ENCODE measurements around the gene ZNF460.

ZNF460 gene
- total RNA-seq, result 131 to 175 (median 131) reads per million in 3 donors

DNA sequence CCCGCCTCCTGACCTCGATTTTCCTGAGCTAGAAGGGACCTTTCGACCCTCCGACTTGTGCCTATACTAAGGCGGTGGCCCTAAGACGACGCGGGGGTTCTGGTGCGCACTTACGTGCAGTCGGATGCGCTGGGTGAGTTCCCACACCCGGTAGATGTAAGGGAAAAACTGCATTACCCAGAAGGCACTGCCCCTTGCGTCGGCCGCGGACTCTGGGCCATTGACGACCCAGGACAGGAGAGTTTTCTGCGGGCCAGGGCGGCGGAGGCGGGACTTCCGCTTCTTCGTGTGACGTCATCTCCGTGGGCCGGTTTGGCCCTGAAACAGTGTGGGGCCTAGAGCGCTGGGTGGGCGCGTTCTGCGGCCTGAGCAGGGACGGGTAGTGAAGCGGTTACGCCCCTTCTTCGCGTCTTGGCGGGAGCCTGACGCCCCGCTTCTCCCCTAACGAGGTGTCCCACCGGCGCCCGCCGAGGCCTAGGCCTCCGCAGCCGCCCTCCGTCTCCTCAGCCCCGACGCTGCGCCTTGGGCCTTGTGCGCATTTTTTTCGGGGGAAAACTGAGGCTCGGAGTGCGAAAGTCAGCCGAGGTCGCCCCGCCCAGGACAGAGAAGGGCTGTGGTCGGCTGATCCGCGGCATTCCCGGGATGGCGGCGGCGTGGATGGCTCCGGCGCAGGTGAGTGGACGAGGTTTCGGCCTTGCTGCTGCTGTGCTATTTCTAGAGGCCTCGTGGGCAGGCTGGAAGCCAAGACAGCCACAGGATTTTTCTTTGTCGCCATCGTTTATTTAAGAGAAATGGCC, at the start of gene ZNF460:
ZNF460 (plus strand) TSS at position 321 of the 797 bp plus-strand sequence; CDS start at position 643, 322 bp downstream.
- Histone ChIP-seq H3K27me3 (replicated peaks; ENCODE audit: control insufficient read depth, insufficient read depth, low read length, poor library complexity, severe bottlenecking) (no peaks in the 10 kb centered on the region), H3K9me3 (ENCODE audit: control insufficient read depth, low read length) (no peaks in the 10 kb centered on the region), H3K36me3 (ENCODE audit: control insufficient read depth, insufficient read depth, low read length) (peaks cover 12% of the 10 kb centered on the region), H3K4me1 (ENCODE audit: control insufficient read depth, insufficient read depth, low read length, poor library complexity, severe bottlenecking) (peaks cover 35% of the 10 kb centered on the region), H3K4me3 (ENCODE audit: insufficient read depth, low read depth, low read length, poor library complexity, severe bottlenecking) (peak within 1 kb of the TSS; percentile 90), H3K27ac (ENCODE audit: insufficient read depth, low read length, poor library complexity, severe bottlenecking) (peak within 1 kb of the TSS; percentile 100)
- peak; percentile 92 for DNase-seq

DNA sequence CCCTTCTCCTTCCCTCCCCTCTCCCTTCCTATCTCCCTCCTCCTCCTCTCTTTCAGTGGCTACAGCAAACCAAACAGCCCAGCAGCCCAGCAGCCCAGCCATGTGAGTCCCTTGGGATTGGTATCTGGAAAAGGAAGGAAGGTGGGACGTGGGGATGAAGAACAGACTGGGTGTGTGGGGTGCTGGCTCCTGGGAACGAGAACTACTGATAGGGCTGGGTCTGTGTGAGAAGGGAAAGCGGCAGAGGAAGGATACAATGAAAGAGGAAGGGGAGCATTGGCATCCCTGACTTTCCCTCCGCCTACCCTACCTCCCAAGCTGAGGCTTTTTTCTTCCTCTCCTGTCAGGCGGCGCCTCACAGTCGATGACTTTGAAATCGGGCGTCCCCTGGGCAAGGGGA, 48.6 kb upstream of the ZNF460 start:
- Histone ChIP-seq H3K27me3 (replicated peaks; ENCODE audit: control insufficient read depth, insufficient read depth, low read length, poor library complexity, severe bottlenecking) (no peaks in the 10 kb centered on the region), H3K36me3 (ENCODE audit: control insufficient read depth, insufficient read depth, low read length) (no peaks in the 10 kb centered on the region), H3K4me1 (ENCODE audit: control insufficient read depth, insufficient read depth, low read length, poor library complexity, severe bottlenecking) (no peaks in the 10 kb centered on the region), H3K27ac (ENCODE audit: insufficient read depth, low read length, poor library complexity, severe bottlenecking) (no peak overlapping the region), H3K4me3 (ENCODE audit: insufficient read depth, low read depth, low read length, poor library complexity, severe bottlenecking) (no peak overlapping the region), H3K9me3 (ENCODE audit: control insufficient read depth, low read length) (no peaks in the 10 kb centered on the region)
- no peak for DNase-seq

DNA sequence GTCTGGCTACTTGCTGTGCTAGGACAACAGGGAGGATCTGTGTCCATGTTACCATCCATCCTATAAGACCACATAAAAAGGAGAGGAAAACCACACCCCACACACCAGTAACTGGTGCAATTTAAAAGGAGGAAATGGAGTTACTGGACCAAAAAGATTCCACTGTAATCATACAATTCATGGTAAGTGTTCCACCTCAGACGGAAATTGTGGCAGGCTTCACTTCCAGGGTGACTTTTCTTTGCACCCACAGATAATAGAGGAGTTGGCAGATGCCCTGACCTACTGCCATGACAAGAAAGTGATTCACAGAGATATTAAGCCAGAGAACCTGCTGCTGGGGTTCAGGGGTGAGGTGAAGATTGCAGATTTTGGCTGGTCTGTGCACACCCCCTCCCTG, 47.1 kb upstream of the ZNF460 start:
- no peaks in the 10 kb centered on the region for H3K36me3 ChIP-seq (ENCODE audit: control insufficient read depth, insufficient read depth, low read length)
- no peaks in the 10 kb centered on the region for H3K9me3 ChIP-seq (ENCODE audit: control insufficient read depth, low read length)
- DNase-seq, result no peak
- H3K4me1 ChIP-seq (ENCODE audit: control insufficient read depth, insufficient read depth, low read length, poor library complexity, severe bottlenecking), result no peaks in the 10 kb centered on the region
- H3K4me3 ChIP-seq (ENCODE audit: insufficient read depth, low read depth, low read length, poor library complexity, severe bottlenecking), result no peak overlapping the region
- H3K27me3 ChIP-seq (replicated peaks; ENCODE audit: control insufficient read depth, insufficient read depth, low read length, poor library complexity, severe bottlenecking), result no peaks in the 10 kb centered on the region
- no peak overlapping the region for H3K27ac ChIP-seq (ENCODE audit: insufficient read depth, low read length, poor library complexity, severe bottlenecking)

DNA sequence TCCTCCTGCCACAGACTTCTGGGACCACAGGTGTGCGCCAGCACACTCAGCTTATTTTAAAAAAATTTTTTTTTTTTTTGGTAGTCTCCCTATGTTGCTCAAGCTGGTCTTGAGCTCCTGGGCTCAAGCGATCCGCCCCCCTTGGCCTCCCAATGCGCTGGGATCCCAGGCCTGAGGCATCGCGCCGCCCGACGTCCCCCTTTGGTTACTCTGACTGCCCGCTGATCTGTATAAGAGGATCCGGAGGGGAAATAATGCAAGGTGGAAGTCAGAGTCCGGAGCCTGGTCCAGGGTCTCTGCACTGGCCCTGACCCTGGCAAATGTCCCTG, 40.3 kb upstream of the ZNF460 start:
- H3K27ac ChIP-seq (ENCODE audit: insufficient read depth, low read length, poor library complexity, severe bottlenecking), result peak overlapping the region; percentile 94
- peaks cover 14% of the 10 kb centered on the region for H3K4me1 ChIP-seq (ENCODE audit: control insufficient read depth, insufficient read depth, low read length, poor library complexity, severe bottlenecking)
- no peaks in the 10 kb centered on the region for H3K27me3 ChIP-seq (replicated peaks; ENCODE audit: control insufficient read depth, insufficient read depth, low read length, poor library complexity, severe bottlenecking)
- H3K4me3 ChIP-seq (ENCODE audit: insufficient read depth, low read depth, low read length, poor library complexity, severe bottlenecking), result peak overlapping the region; percentile 80
- no peaks in the 10 kb centered on the region for H3K9me3 ChIP-seq (ENCODE audit: control insufficient read depth, low read length)
- DNase-seq, result no peak
- H3K36me3 ChIP-seq (ENCODE audit: control insufficient read depth, insufficient read depth, low read length), result peaks cover 11% of the 10 kb centered on the region

DNA sequence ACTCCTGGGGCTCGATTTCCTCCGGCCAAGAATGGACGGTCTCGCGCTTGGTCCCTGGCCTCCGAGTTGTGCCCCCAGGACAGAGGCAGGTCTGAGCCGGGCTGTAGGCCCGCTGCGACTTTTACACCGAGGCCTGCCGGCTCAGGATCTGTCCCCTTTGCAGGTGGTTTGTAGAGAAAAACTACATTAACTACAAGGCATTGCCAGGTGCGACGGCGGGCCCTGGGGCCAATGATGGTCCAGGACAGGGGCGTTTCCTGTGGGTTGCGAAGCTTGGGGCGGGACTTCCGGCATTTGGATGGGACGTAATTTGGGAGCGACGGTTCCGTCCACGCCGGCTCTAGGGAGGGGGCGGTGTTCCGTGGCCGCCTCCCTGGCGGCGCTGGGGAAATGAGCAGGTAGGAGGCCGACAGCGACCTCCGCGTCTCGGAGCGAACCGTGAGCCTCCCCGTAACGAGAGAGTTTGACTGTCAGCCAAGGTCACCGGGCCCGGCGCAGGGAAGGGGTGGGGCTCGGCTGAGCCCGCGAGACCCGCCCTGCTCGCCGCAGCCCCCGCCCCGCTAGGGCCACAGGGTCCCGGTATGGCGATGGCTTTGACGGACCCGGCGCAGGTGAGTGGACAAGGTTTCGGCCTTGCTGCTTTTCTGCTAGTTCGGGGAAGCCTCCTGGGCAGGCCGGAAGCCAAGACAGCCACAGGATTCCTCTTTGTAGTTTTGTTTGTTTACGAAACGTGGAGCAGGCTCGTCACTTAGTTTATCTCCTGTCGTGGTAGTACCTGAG, 39.8 kb upstream of the ZNF460 start, which contains the start of gene ZNF805:
ZNF805 (plus strand) TSS at position 322 of the 780 bp plus-strand sequence; CDS start at position 582, 260 bp downstream.
- DNase-seq, result peak; percentile 91 to 94 (median 92)
- Histone ChIP-seq H3K27me3 (replicated peaks; ENCODE audit: control insufficient read depth, insufficient read depth, low read length, poor library complexity, severe bottlenecking) (no peaks in the 10 kb centered on the region), H3K27ac (ENCODE audit: insufficient read depth, low read length, poor library complexity, severe bottlenecking) (peak within 1 kb of the TSS; percentile 94), H3K9me3 (ENCODE audit: control insufficient read depth, low read length) (no peaks in the 10 kb centered on the region), H3K4me3 (ENCODE audit: insufficient read depth, low read depth, low read length, poor library complexity, severe bottlenecking) (peak within 1 kb of the TSS; percentile 80), H3K36me3 (ENCODE audit: control insufficient read depth, insufficient read depth, low read length) (peaks cover 14% of the 10 kb centered on the region), H3K4me1 (ENCODE audit: control insufficient read depth, insufficient read depth, low read length, poor library complexity, severe bottlenecking) (peaks cover 14% of the 10 kb centered on the region)

DNA sequence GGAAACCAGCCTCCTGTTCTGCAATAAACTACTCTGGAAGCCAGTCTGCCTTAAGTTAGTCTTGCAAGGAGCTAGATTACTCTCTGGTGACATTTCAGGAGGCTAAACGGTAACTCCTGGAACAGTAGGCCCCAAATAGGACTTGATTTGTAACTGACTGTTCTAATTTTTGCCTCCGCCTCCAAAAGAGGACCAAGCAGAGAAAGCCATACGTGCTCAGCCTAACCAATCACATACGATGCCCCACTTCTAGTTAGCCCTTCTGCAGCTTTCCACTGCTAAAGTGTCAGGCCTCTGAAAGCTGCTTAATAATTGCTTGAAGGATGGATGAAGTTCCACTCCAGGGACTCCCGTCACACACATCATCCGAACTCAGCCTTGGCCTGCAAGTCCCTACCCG, 39.1 kb upstream of the ZNF460 start:
- H3K27ac ChIP-seq (ENCODE audit: insufficient read depth, low read length, poor library complexity, severe bottlenecking), result peak overlapping the region; percentile 94
- H3K27me3 ChIP-seq (replicated peaks; ENCODE audit: control insufficient read depth, insufficient read depth, low read length, poor library complexity, severe bottlenecking), result no peaks in the 10 kb centered on the region
- no peaks in the 10 kb centered on the region for H3K9me3 ChIP-seq (ENCODE audit: control insufficient read depth, low read length)
- peaks cover 14% of the 10 kb centered on the region for H3K4me1 ChIP-seq (ENCODE audit: control insufficient read depth, insufficient read depth, low read length, poor library complexity, severe bottlenecking)
- peak overlapping the region; percentile 80 for H3K4me3 ChIP-seq (ENCODE audit: insufficient read depth, low read depth, low read length, poor library complexity, severe bottlenecking)
- peaks cover 14% of the 10 kb centered on the region for H3K36me3 ChIP-seq (ENCODE audit: control insufficient read depth, insufficient read depth, low read length)
- DNase-seq, result no peak

DNA sequence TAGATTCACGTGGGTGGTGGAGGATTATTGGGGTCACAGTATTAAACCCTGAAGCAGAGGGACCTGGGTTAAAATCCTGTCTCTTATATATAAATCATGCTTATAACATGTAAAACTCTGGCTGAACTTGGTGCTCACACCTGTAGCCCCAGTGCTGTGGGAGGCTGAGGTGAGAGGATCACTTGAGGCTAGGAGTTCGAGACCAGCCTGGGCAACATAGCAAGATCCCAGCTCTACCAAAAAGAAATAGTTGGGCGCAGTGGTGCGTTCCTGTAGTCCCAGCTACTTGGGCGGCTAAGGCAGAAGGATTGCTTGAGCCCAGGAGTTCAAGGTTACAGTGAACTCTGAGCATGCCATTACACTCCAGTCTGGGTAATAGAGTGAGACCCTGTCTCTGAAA, 37.5 kb upstream of the ZNF460 start:
- Histone ChIP-seq H3K9me3 (ENCODE audit: control insufficient read depth, low read length) (no peaks in the 10 kb centered on the region), H3K4me3 (ENCODE audit: insufficient read depth, low read depth, low read length, poor library complexity, severe bottlenecking) (no peak overlapping the region), H3K27ac (ENCODE audit: insufficient read depth, low read length, poor library complexity, severe bottlenecking) (no peak overlapping the region), H3K27me3 (replicated peaks; ENCODE audit: control insufficient read depth, insufficient read depth, low read length, poor library complexity, severe bottlenecking) (no peaks in the 10 kb centered on the region), H3K4me1 (ENCODE audit: control insufficient read depth, insufficient read depth, low read length, poor library complexity, severe bottlenecking) (peaks cover 14% of the 10 kb centered on the region), H3K36me3 (ENCODE audit: control insufficient read depth, insufficient read depth, low read length) (peaks cover 22% of the 10 kb centered on the region)
- no peak for DNase-seq

DNA sequence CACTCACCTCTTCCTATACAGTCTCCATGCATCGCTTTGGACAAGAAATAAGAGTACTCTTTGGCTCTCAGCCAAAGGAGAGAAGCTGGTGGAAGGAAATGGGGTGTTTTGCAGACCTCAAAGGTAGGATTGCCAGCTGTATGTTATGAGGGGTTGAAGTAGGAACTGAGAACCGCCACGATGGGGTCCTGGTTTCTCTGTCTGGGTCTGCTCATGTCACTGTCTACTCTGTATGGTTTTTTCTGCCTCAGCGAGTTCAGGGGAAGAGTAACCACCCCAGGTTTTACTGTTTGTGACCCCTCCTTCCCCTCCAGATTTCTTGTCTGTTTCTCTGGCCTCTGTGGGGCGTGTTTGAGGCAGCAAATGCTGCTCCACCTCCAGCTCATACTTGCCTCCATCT, 35.8 kb upstream of the ZNF460 start:
- H3K27me3 ChIP-seq (replicated peaks; ENCODE audit: control insufficient read depth, insufficient read depth, low read length, poor library complexity, severe bottlenecking), result no peaks in the 10 kb centered on the region
- H3K27ac ChIP-seq (ENCODE audit: insufficient read depth, low read length, poor library complexity, severe bottlenecking), result no peak overlapping the region
- no peak overlapping the region for H3K4me3 ChIP-seq (ENCODE audit: insufficient read depth, low read depth, low read length, poor library complexity, severe bottlenecking)
- no peak for DNase-seq
- H3K36me3 ChIP-seq (ENCODE audit: control insufficient read depth, insufficient read depth, low read length), result peaks cover 38% of the 10 kb centered on the region
- H3K9me3 ChIP-seq (ENCODE audit: control insufficient read depth, low read length), result no peaks in the 10 kb centered on the region
- peaks cover 14% of the 10 kb centered on the region for H3K4me1 ChIP-seq (ENCODE audit: control insufficient read depth, insufficient read depth, low read length, poor library complexity, severe bottlenecking)

DNA sequence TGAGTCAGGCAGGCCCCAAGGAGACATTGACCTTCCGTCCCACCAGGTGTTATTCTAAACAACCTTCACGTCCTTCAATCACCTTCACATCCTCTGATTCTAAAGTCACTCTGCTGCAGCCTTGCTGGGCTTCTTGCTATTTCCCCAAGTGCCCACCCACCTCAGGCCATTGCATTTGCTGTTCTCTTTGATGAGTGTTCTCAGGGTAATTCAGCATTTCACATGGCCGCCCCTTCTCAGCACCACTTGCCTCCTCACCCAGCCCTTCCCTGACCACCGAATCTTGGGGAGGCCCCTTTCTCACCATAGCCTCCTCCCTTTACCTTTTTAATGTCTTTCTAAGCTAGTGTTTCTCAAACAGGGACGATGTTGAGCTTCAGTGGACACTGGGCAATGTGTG, 35.2 kb upstream of the ZNF460 start:
- Histone ChIP-seq H3K27ac (ENCODE audit: insufficient read depth, low read length, poor library complexity, severe bottlenecking) (no peak overlapping the region), H3K27me3 (replicated peaks; ENCODE audit: control insufficient read depth, insufficient read depth, low read length, poor library complexity, severe bottlenecking) (no peaks in the 10 kb centered on the region), H3K9me3 (ENCODE audit: control insufficient read depth, low read length) (no peaks in the 10 kb centered on the region), H3K4me3 (ENCODE audit: insufficient read depth, low read depth, low read length, poor library complexity, severe bottlenecking) (no peak overlapping the region), H3K36me3 (ENCODE audit: control insufficient read depth, insufficient read depth, low read length) (peaks cover 41% of the 10 kb centered on the region), H3K4me1 (ENCODE audit: control insufficient read depth, insufficient read depth, low read length, poor library complexity, severe bottlenecking) (peaks cover 13% of the 10 kb centered on the region)
- DNase-seq, result no peak

DNA sequence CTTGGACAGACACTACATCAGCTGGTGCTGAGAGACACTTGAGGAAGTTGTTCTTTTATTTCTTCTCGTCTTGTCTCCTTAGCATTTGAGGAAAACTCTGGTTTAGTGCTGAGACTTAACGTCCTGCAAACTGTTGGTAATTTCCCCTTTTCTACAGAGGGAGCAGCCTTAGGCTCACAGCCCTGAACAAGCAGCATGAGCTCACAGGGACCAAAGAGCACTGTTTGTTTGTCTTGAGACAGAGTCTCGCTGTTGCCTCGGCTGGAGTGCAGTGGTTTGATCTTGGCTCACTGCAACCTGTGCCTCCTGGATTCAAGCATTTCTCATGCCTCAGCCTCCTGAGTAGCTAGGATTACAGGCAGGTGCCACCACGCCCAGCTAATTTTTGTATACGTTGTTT, 34.3 kb upstream of the ZNF460 start:
- Histone ChIP-seq H3K27ac (ENCODE audit: insufficient read depth, low read length, poor library complexity, severe bottlenecking) (no peak overlapping the region), H3K27me3 (replicated peaks; ENCODE audit: control insufficient read depth, insufficient read depth, low read length, poor library complexity, severe bottlenecking) (no peaks in the 10 kb centered on the region), H3K9me3 (ENCODE audit: control insufficient read depth, low read length) (no peaks in the 10 kb centered on the region), H3K4me1 (ENCODE audit: control insufficient read depth, insufficient read depth, low read length, poor library complexity, severe bottlenecking) (peaks cover 8% of the 10 kb centered on the region), H3K4me3 (ENCODE audit: insufficient read depth, low read depth, low read length, poor library complexity, severe bottlenecking) (no peak overlapping the region), H3K36me3 (ENCODE audit: control insufficient read depth, insufficient read depth, low read length) (peaks cover 49% of the 10 kb centered on the region)
- no peak for DNase-seq

All from effector memory CD4-positive, alpha-beta T cell (primary cell).